ENCODE results near the gene CMAS.
A peak's percentile ranks its signal among the peaks of the same experiment; 100 is the strongest.

CMAS gene

GRCh38 chr12:22059976-22060647 lies 14.1 kb downstream of the CMAS start:
- no peak for TF ChIP-seq CTCF (IDR thresholded peaks at IDR 0.05; ENCODE audit: low read depth, low read length)
- Histone ChIP-seq H3K27me3 (ENCODE audit: insufficient read depth, low read depth, severe bottlenecking) (no peaks in the 10 kb centered on the region), H3K4me3 (ENCODE audit: low read depth, low read length) (no peak overlapping the region), H3K36me3 (peaks cover 29% of the 10 kb centered on the region), H3K9me3 (ENCODE audit: severe bottlenecking) (no peaks in the 10 kb centered on the region), H3K27ac (no peak overlapping the region)
- no peak for DNase-seq

- no peak overlapping the region for H3K27ac ChIP-seq
- H3K4me3 ChIP-seq (ENCODE audit: low read depth, low read length), result no peak overlapping the region
- no peak for TF ChIP-seq CTCF (IDR thresholded peaks at IDR 0.05; ENCODE audit: low read depth, low read length)
- H3K9me3 ChIP-seq (ENCODE audit: severe bottlenecking), result no peaks in the 10 kb centered on the region
- H3K36me3 ChIP-seq, result peaks cover 16% of the 10 kb centered on the region
- no peaks in the 10 kb centered on the region for H3K27me3 ChIP-seq (ENCODE audit: insufficient read depth, low read depth, severe bottlenecking)
- DNase-seq, result no peak
These were observed 18.9 kb downstream of the CMAS start for GRCh38 chr12:22064968-22065367.

- no peak for TF ChIP-seq CTCF (IDR thresholded peaks at IDR 0.05; ENCODE audit: low read depth, low read length)
- peaks cover 10% of the 10 kb centered on the region for H3K36me3 ChIP-seq
- H3K27me3 ChIP-seq (ENCODE audit: insufficient read depth, low read depth, severe bottlenecking), result no peaks in the 10 kb centered on the region
- H3K4me3 ChIP-seq (ENCODE audit: low read depth, low read length), result no peak overlapping the region
- no peaks in the 10 kb centered on the region for H3K9me3 ChIP-seq (ENCODE audit: severe bottlenecking)
- H3K27ac ChIP-seq, result no peak overlapping the region
- no peak for DNase-seq
These were observed 20.3 kb downstream of the CMAS start for GRCh38 chr12:22066310-22066709.

- no peak overlapping the region for H3K27ac ChIP-seq
- no peak for DNase-seq
- peaks cover 3% of the 10 kb centered on the region for H3K9me3 ChIP-seq (ENCODE audit: severe bottlenecking)
- peaks cover 6% of the 10 kb centered on the region for H3K36me3 ChIP-seq
- H3K27me3 ChIP-seq (ENCODE audit: insufficient read depth, low read depth, severe bottlenecking), result no peaks in the 10 kb centered on the region
- TF ChIP-seq CTCF (IDR thresholded peaks at IDR 0.05; ENCODE audit: low read depth, low read length), result no peak
- no peak overlapping the region for H3K4me3 ChIP-seq (ENCODE audit: low read depth, low read length)
These were observed 23.8 kb downstream of the CMAS start for GRCh38 chr12:22069851-22070250.

- Histone ChIP-seq H3K9me3 (ENCODE audit: severe bottlenecking) (no peaks in the 10 kb centered on the region), H3K27me3 (ENCODE audit: insufficient read depth, low read depth, severe bottlenecking) (no peaks in the 10 kb centered on the region), H3K4me3 (ENCODE audit: low read depth, low read length) (no peak overlapping the region), H3K27ac (no peak overlapping the region), H3K36me3 (no peaks in the 10 kb centered on the region)
- DNase-seq, result no peak
- no peak for TF ChIP-seq CTCF (IDR thresholded peaks at IDR 0.05; ENCODE audit: low read depth, low read length)
These were observed 36.2 kb downstream of the CMAS start for GRCh38 chr12:22082190-22082701.

GRCh38 chr12:22083167-22083566 lies 37.1 kb downstream of the CMAS start:
- no peaks in the 10 kb centered on the region for H3K9me3 ChIP-seq (ENCODE audit: severe bottlenecking)
- no peaks in the 10 kb centered on the region for H3K36me3 ChIP-seq
- H3K4me3 ChIP-seq (ENCODE audit: low read depth, low read length), result no peak overlapping the region
- peak; percentile 11; the same call in 1 of the 2 replicates for TF ChIP-seq CTCF (IDR thresholded peaks at IDR 0.05; ENCODE audit: low read depth, low read length)
- H3K27ac ChIP-seq, result no peak overlapping the region
- no peaks in the 10 kb centered on the region for H3K27me3 ChIP-seq (ENCODE audit: insufficient read depth, low read depth, severe bottlenecking)
- DNase-seq, result no peak
